GM10266 (cell line): ENCODE results near the gene SNX8.

ENCODE experiments used
- DNase-seq: peaks from one replicate; pipeline ENCODE4 v3.0.0; 2012; ENCODE audit errors: extremely low spot score
- TF ChIP-seq, protein P1 (sequence below): IDR thresholded peaks from 2 replicates; pipeline ENCODE4 v1.5.1; 2012; ENCODE audit warnings: mild to moderate bottlenecking, low read depth; ENCODE audit not compliant: control insufficient read depth, insufficient read depth; ENCODE audit errors: missing control alignments

SNX8 gene

DNA sequence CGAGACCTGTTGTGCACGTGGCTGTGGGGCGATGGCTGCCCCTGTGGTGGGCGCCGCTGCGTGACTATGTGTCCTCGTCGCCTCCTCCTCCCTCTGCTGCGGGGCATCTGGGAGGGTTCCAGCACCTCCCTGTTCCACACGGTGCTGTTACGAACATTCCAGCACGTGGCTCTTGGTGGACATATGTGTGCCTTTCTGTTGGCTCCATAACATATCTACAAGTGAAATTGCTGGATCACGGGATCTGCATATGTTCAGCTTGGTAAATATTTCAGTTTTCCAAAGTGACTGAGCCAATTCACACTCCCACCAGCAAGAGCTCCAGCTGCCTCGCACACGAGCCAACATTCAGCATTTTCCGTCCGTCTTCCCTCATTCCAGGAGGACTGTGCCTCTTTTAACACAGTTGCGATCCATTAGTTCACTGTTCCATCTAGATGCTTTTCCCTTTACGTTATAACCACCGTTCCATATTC is 25.1 kb downstream of the SNX8 start:
- no peak for DNase-seq

DNA sequence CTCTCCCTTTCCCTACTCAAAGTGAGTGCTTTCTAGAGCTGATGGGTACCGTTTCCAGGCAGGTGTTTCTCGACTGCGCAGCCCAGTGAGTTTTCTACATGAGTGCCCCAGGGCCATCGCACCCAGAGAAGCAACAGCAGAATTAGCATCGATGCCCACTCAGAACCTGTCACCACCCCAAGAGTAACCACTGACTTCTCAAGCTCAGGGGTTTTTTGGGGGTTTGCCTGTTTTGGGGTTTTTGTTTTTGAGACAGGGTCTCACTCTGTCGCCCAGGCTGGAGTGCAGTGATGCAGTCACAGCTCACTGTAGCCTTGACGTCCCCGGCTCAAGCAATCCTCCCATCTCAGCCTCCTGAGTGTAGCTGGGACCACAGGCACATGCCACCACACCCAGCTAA is 25.7 kb downstream of the SNX8 start:
- TF ChIP-seq, protein P1, sequence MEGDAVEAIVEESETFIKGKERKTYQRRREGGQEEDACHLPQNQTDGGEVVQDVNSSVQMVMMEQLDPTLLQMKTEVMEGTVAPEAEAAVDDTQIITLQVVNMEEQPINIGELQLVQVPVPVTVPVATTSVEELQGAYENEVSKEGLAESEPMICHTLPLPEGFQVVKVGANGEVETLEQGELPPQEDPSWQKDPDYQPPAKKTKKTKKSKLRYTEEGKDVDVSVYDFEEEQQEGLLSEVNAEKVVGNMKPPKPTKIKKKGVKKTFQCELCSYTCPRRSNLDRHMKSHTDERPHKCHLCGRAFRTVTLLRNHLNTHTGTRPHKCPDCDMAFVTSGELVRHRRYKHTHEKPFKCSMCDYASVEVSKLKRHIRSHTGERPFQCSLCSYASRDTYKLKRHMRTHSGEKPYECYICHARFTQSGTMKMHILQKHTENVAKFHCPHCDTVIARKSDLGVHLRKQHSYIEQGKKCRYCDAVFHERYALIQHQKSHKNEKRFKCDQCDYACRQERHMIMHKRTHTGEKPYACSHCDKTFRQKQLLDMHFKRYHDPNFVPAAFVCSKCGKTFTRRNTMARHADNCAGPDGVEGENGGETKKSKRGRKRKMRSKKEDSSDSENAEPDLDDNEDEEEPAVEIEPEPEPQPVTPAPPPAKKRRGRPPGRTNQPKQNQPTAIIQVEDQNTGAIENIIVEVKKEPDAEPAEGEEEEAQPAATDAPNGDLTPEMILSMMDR: no peak
- DNase-seq: no peak

More for the DNA sequence above, 25.1 kb downstream of the SNX8 start:
- TF ChIP-seq, protein P1: no peak

DNA sequence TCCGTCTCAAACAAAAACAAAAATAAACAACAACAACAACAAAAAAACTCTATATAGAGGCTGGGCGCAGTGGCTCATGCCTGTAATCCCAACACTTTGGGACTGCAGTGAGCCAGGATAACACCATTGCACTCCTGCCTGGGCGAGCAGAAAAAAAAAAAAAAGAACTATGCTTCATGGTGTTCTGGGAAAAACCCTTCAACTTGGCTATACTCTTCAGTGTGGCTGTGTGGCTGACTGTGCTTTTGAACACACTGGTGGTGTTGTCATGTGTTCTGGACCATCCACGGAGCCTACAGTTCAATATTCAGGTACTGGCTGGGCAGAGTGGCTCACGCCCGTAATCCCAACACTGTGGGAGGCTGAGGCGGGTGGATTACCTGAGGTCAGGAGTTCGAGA is 26.5 kb downstream of the SNX8 start:
- DNase-seq: no peak
- TF ChIP-seq, protein P1: no peak

DNA sequence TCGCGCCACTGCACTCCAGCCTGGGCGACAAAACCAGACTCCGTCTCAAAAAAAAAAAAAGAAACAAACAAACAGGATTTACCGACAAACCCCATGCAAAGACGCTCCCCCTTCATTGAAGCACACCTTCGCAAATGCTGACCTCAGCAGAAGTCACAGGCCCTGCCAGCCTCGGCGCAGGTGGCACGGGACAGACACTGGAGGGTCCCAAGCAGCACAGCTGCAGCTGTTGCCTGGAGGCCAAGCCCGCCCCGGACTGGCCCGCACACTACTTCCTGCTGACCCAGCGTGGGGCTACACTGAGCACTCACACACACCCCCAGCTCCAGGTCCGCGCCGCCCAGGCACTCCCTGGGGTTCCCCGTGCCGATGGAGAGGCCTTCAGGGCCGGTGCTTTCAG is 31.2 kb downstream of the SNX8 start:
- TF ChIP-seq, protein P1: no peak
- no peak for DNase-seq

DNA sequence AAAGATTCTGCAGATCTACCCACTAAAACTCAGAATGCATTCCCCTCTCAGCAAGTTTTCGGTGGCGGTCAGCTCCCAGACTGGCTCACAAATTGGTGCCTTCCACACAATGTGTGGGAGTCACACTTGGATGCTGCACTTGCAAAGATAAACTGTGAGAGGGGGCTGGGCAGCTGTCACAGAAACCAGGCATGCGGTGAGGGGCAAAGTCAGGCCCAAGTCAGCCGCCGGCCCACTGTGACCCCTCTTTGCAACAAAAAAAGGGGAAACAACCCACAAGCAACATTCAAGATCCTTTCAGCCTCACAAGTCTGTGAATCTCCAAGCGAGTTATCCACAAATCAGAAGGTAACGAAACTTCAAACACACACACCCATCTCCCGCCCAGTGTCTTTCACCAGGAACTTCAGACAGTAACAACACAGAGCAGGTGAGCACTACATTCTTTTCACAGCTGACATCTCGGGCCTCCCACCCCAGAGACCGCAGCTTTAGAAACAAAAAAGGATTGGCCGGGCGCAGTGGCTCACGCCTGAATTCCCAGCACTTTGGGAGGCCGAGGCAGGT is 32.0 kb downstream of the SNX8 start:
- no peak for DNase-seq
- TF ChIP-seq, protein P1: no peak

DNA sequence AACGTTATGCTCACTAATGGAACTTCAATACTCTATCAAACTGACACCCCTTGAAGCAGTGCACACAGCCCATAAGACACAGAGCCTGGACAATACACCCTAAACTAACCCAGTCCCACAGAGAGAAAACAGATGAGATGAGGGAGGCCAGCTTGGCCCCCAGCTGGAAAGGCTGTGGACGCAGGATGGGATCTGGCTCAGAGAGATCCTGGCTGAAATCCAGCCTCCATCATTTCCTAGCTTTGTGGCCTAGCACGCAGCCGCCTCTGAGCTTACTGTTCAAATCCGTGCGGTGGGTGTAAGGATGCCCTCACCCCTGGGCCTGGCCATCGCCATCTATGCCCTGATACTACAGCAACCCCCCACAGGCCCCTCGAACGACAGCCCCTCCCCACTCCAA is 32.7 kb downstream of the SNX8 start:
- no peak for DNase-seq
- TF ChIP-seq, protein P1: no peak

DNA sequence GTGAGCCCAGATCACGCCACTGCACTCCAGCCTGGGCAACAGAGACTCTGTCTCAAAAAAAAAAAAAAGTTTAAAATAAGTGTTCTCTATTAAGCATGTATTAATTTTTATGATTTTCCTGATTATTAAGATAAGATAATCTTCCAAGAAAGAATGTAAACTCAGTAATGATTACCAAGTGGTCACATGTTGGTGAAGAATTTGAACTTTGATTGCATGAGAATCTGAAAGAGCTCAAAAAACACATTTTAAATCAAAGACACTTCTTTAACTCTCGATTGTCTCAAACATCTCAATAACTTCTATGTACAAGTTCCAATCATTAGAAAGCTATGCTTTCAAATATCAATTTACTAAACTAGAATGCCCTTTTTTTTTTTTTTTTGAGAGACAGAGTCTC is 33.8 kb downstream of the SNX8 start:
- no peak for DNase-seq
- TF ChIP-seq, protein P1: no peak
